Measurements from ENCODE around the gene SLC25A25.
A peak's percentile ranks its signal among the peaks of the same experiment; 100 is the strongest.

Gene SLC25A25

DNA sequence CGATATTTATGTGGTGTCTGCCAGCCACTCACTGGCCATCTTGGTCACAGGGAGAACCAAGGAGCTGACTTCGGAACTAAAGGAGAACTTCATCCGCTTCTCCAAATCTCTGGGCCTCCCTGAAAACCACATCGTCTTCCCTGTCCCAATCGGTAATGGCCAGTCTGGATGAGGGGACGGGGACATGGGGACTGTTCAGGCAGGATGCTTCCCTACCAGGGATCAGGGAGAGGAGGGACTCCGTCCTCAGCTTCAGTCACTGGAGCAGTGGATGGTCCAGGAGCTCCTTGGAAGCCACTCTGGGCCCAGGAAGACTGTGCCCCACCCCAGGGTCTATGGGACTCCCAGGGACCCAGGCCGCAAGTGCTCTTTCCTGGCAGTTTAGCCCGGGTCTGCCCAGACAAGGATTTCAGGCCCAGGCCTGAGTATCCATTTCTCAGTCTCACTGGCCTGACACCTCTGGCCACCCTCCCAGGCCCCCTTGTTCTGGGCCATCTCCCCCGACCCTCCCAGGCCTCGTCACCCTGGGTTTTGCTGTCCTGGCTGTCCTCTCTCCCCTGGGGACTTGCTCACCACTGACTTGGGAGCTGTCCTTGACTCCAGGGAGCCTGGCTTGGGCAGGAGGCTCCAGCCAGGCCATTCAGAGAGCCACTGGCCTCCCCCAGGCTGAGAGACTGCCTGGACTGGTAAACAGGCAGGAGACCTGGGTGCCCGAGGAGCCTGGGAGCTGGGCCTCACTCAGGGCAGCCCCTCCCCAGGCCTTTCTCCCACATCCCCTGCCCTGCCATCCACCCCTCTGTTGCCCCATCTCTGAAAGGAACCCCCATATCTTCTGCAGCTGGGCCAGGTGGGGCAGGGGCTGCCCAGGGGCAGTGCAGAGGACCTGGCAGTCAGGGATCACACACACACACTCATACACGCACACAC is 84.4 kb downstream of the SLC25A25 start:
- DNase-seq (ENCODE audit: insufficient read length, low spot score) (peak; percentile 7), FAIRE-seq (no peak)
- TF ChIP-seq PAX5 (IDR thresholded peaks at IDR 0.05; ENCODE audit: insufficient read depth, low read length, severe bottlenecking) (no peak), TAF1 (IDR thresholded peaks at IDR 0.05; ENCODE audit: low read depth, low read length) (no peak)

DNA sequence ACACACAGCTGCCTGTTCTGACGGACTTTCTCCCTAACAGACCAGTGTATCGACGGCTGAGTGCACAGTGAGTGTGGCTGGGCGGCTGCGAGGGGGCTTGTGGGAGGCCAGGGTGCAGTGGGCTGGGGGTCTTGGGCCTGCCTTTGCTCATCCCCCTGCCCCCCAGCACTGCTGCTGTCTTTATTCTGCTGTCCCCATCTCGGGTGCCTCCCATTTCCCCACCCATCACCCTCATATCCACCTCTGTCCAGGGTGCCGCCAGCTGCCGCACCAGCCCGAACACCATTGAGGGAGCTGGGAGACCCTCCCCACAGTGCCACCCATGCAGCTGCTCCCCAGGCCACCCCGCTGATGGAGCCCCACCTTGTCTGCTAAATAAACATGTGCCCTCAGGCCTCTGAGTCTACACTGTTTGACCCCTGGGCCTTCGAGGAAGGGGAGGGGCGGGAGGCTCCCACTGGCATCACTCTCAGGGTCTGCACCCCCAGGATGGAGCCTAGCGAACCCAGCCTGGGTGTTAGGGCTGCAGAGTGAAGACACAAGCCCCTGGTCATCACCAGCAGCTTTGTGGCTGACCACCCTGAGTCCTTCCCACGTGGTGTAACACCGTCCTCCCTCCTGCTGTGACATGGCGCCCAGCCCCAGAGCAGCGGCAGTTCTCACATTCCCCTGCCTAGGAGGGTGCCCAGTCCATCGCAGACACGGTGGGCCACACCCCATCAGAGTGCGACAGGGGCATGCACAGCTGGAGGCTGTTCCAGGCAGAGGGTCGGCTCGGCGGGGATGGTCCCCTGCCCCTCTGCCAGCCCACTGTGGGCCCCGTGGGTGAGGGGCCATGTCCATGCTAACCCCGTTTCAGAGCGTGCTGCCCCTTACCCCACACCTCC is 85.3 kb downstream of the SLC25A25 start:
- no peak for TF ChIP-seq PAX5 (IDR thresholded peaks at IDR 0.05; ENCODE audit: insufficient read depth, low read length, severe bottlenecking)
- TF ChIP-seq POLR2AphosphoS5 (IDR thresholded peaks at IDR 0.05; ENCODE audit: low read depth, low read length), result no peak
- TF ChIP-seq POU2F2 (IDR thresholded peaks at IDR 0.05; ENCODE audit: low read depth, low read length), result no peak
- no peak for TF ChIP-seq SPI1 (IDR thresholded peaks at IDR 0.05; ENCODE audit: low read depth, low read length)
- no peak for TF ChIP-seq TAF1 (IDR thresholded peaks at IDR 0.05; ENCODE audit: low read depth, low read length)
- TF ChIP-seq POLR2A (IDR thresholded peaks at IDR 0.05; ENCODE audit: low read depth, low read length), result no peak
- FAIRE-seq, result no peak

GRCh38 chr9:128153947-128154695 is 86.1 kb downstream of the SLC25A25 start:
- TF ChIP-seq POLR2A (IDR thresholded peaks at IDR 0.05; ENCODE audit: low read depth, low read length), result no peak
- TF ChIP-seq POU2F2 (IDR thresholded peaks at IDR 0.05; ENCODE audit: low read depth, low read length), result no peak
- TF ChIP-seq POLR2AphosphoS5 (IDR thresholded peaks at IDR 0.05; ENCODE audit: low read depth, low read length), result no peak
- peak; percentile 6 for DNase-seq (ENCODE audit: insufficient read length, low spot score)
- no peak for FAIRE-seq

More for the DNA sequence above, 85.3 kb downstream of the SLC25A25 start:
- peak; percentile 3 for DNase-seq (ENCODE audit: insufficient read length, low spot score)

DNA sequence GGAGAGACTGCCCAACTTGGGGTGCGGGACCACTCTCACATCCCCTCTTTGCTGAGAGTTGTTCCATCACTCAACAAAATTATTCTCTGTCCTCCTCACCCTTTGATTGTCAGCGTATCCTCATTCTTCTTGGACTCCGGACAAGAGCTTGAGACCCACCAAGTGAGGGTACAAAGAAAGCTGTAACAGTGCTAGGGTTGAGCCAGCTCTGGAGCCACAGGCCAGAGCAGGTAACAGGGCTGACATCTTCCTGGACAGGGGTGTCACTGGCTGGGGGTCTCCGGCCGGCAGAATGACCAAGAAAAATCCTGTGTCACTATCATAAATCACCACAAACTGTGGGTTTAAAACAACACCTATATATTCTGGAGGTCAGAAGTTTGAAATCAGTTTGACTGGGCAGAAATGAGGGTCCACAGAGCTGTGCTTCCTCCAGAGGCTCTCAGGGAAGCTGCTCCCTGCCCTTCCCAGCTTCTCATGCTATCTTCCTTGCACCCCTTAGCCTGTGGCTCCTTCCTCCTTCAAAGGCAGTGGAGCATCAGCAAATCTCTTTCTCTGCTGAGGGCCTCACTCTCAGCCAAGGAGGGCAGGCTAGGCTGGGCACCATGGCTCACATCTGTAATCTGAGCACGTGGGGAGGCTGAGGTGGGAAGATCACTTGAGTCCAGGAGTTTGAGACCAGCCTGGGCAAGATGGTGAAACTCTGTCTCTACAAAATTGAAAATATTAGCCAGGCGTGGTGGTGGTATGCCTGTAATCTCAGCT is 87.9 kb downstream of the SLC25A25 start:
- TF ChIP-seq POU2F2 (IDR thresholded peaks at IDR 0.05; ENCODE audit: low read depth, low read length), result no peak
- no peak for TF ChIP-seq POLR2A (IDR thresholded peaks at IDR 0.05; ENCODE audit: low read depth, low read length)
- no peak for TF ChIP-seq TAF1 (IDR thresholded peaks at IDR 0.05; ENCODE audit: low read depth, low read length)
- TF ChIP-seq POLR2AphosphoS5 (IDR thresholded peaks at IDR 0.05; ENCODE audit: low read depth, low read length), result no peak
- TF ChIP-seq SPI1 (IDR thresholded peaks at IDR 0.05; ENCODE audit: low read depth, low read length), result no peak
- no peak for TF ChIP-seq PAX5 (IDR thresholded peaks at IDR 0.05; ENCODE audit: insufficient read depth, low read length, severe bottlenecking)
- no peak for DNase-seq (ENCODE audit: insufficient read length, low spot score)
- FAIRE-seq, result no peak

Data from GM12891 (cell line).